Esophagus squamous epithelium (tissue), 4 donors: ENCODE data around the gene UNC93A.

Experiments
- CTCF ChIP-seq, 6 experiments: fragments of 450-650 bp in 4 of 6; fragments of 200-600 bp in 2 of 6; sonication (generic) in 2 of 6; IDR thresholded peaks; one replicate each; pipeline ENCODE4 v1.5.1; 2016 to 2019; ENCODE audit warnings: antibody characterized with exemption in 6 of 6, mild to moderate bottlenecking in 4 of 6, moderate library complexity in 4 of 6
- POLR2A ChIP-seq, 4 donors: fragments of 450-650 bp; IDR thresholded peaks; one replicate each; pipeline ENCODE4 v1.6.1; 2017; ENCODE audit warnings: antibody characterized with exemption in 4 of 4, mild to moderate bottlenecking in 4 of 4, moderate library complexity in 3 of 4

- TF ChIP-seq CTCF (IDR thresholded peaks at IDR 0.05) (no peak), POLR2A (IDR thresholded peaks at IDR 0.05) (no peak)
These were observed 34.7 kb downstream of the UNC93A start for GRCh38 chr6:167325766-167326165.
